GM19463 (cell line): ENCODE results near the gene PDE4D.

Experiments
- ATAC-seq: cut with Tn5 transposase; IDR thresholded peaks from one replicate; pipeline ENCODE4 v1.9.1; 2021; ENCODE audit warnings: mild to moderate bottlenecking, moderate library complexity; ENCODE audit not compliant: unreplicated experiment

The PDE4D gene

GRCh38 chr5:59245198-59245597, 648.3 kb downstream of the PDE4D start:
- no peak for ATAC-seq

- ATAC-seq = no peak
Measured at GRCh38 chr5:59241552-59241951, 652.0 kb downstream of the PDE4D start.

- ATAC-seq = no peak
Measured at GRCh38 chr5:59241119-59241518, 652.4 kb downstream of the PDE4D start.

- peak; percentile 78 for ATAC-seq
Measured at GRCh38 chr5:59238126-59238902, 655.2 kb downstream of the PDE4D start.

DNA sequence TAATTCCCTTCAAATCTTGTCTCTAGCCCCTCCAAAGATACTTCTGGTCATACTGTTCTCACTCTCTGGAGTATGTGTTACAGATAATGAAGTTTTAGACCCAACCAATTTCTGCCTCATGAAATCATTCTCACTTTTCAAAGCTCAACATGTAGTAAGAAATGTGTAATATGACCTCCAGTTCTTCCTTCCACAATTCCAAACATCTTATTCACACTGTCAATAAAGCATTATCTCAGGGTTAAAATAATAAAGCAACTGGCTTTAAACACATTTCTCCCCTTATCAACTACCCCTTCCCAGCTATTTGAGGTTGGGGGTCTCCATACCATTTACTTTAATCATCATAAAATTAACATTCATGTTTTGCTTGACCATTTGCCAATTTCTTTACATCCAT, 656.5 kb downstream of the PDE4D start:
- no peak for ATAC-seq

- ATAC-seq = no peak
Measured at GRCh38 chr5:59236448-59236847, 657.1 kb downstream of the PDE4D start.

DNA sequence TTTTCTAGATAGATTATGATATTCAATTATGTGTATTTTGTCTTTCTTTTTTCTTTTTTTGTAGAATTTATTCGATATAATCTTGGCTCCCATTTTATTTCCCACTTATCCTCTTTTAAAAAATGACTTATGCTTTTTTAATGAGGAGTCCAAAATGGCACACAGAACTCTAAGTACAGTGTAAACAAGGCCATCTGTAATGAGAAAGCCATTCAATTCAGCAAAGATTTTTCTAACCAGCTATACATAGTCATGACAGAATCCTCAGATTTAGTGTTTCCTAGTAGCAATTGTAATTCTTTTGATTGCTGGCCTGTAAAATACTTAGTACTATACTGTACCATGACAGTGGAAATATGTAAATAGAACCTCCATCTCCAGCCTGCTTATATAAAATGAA, 659.3 kb downstream of the PDE4D start:
- no peak for ATAC-seq

DNA sequence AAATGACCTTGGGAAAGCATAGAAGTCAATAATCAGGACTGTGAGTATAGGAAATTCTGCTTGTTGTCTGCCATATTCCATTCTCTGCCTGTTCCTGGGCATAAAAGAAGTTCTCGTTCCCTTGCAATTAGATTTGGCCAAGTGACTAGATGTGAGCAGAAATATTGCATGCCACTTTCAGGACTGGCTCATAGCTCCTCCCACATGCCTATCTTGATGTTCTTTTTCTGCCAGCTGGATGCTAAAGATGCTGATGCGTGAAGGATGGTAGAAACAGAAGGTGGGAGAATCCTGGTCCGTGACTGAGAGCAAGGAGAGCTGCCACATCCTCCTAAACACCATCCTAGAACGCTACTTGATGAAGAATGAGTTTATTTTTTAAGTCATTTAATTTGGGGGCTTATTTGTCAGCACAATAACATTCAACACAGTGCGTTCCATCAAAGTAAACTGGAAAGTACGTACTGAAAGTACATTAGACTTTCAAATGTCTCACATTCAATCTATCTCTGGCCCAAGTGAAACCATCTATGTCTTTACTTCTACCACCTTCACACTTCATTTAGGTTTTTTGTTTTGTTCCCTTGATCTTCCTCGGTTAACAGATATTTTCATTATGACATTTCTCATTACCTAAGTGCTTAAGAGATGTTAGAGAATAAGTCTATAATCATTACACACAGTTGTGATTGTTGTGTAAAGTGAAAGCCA, 662.1 kb downstream of the PDE4D start:
- no peak for ATAC-seq

GRCh38 chr5:59222687-59223511, 670.6 kb downstream of the PDE4D start:
- ATAC-seq = no peak

- no peak for ATAC-seq
Measured at GRCh38 chr5:59221769-59222168, 671.8 kb downstream of the PDE4D start.

- no peak for ATAC-seq
Measured at GRCh38 chr5:59218424-59219045, 675.0 kb downstream of the PDE4D start.

GRCh38 chr5:59216841-59217240, 676.7 kb downstream of the PDE4D start:
- no peak for ATAC-seq

GRCh38 chr5:59212596-59212995, 680.9 kb downstream of the PDE4D start:
- no peak for ATAC-seq

- ATAC-seq = no peak
Measured at GRCh38 chr5:59209758-59210359, 683.7 kb downstream of the PDE4D start.

DNA sequence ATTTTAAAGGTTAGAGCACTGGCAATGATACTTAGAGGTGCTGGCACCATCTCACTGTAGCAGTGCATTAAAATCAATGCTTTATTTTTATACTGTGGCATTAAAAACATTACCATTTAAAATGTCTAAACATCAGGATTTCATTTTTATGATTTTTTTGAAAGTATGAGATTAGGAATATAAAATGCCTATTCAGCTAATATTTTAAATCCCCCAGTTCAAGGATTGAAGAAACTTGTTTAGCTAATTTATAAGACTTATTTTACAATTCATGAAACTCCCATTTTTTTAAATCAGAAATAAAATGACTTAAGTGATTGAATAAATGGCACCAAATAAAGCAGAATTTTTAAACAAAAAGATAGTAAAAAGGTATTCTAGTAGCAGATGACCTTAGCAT, 685.1 kb downstream of the PDE4D start:
- no peak for ATAC-seq

- ATAC-seq = no peak
Measured at GRCh38 chr5:59207401-59207800, 686.1 kb downstream of the PDE4D start.

- ATAC-seq = no peak
Measured at GRCh38 chr5:59206132-59206581, 687.4 kb downstream of the PDE4D start.

- ATAC-seq = no peak
Measured at GRCh38 chr5:59204114-59204897, 689.2 kb downstream of the PDE4D start.

- no peak for ATAC-seq
Measured at GRCh38 chr5:59199868-59200267, 693.7 kb downstream of the PDE4D start.

- ATAC-seq = no peak
Measured at GRCh38 chr5:59198832-59199231, 694.7 kb downstream of the PDE4D start.
